GM18858 (cell line): Measurements from ENCODE around the gene KMT2C.
"Not testable (repeated sequence)": the region's sequence is repeated elsewhere in the genome, so short reads cannot be mapped to it uniquely, and the experiment has no call there.

Experiments used
- ATAC-seq: cut with Tn5 transposase; IDR thresholded peaks from one replicate; pipeline ENCODE4 v1.9.1; 2021; ENCODE audit not compliant: unreplicated experiment

The KMT2C gene

DNA sequence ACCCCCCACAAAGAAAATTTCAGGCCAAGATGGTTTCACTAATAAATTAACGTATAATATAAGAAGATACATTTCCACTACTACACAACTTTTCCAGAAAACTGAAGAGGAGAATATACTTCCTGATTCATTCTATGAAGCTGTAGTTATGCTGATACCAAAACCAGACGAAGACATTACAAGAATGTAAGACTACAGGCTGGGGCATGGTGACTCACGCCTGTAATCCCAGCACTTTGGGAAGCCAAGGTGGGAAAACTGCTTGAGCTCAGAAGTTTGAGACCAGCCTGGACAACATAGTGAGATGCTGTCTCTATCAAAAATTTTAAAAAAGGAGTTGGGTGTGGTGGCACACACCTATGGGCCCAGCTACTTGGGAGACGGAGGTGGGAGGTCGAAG is 201.4 kb downstream of the KMT2C start:
- not testable (repeated sequence) for ATAC-seq

DNA sequence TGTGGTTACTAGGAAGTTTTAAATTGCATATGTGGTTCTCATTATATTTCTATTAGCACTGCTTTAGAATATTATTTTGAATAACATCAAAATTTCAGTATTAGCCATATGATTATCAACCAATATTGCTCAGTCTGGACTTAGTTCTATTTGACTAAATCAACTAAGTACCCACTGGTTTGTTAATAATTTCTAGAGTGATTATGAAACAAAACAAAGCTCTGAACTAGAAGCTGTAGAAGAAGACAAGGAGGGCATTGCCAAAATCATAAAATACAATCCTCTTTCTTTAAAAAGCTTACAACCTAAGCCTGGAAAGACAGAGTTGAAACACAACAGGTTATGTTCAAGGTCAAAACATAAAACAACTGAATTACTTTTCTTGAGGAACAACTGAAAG is 204.7 kb downstream of the KMT2C start:
- no peak for ATAC-seq

DNA sequence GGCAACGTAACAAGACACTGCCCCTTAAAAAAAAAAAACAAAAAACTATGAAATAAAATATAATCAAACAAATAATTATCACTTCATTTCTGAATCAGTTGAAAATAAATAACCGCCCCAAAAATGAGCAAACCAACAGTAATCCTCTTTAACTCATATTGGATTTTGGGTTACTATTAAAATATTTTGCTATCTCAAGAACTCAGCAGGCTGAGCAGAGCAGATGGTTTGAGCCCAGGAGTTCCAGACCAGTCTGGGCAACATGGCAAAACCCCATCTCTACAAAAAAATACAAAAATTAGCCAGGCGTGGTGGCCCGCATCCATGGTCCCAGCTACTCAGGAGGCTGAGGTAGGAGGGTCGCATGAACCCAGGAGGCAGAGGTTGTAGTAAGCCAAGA is 216.2 kb downstream of the KMT2C start:
- not testable (repeated sequence) for ATAC-seq

DNA sequence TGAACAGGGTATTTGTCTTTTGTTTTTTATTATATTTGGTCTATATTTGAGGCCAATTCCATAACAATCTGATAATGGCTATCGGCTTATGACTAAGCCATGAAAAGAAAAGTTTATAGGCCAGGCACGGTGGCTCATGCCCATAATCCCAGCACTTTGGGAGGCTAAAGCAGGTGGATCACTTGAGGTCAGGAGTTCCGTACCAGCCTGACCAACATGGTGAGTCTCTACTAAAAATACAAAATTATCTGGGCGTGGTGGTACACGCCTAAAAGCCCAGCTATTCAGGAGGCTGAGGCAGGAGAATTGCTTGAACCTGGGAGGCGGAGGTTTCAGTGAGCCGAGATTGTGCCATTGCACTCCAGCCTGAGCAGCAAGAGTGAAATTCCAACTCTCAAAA is 227.0 kb downstream of the KMT2C start:
- ATAC-seq = not testable (repeated sequence)

DNA sequence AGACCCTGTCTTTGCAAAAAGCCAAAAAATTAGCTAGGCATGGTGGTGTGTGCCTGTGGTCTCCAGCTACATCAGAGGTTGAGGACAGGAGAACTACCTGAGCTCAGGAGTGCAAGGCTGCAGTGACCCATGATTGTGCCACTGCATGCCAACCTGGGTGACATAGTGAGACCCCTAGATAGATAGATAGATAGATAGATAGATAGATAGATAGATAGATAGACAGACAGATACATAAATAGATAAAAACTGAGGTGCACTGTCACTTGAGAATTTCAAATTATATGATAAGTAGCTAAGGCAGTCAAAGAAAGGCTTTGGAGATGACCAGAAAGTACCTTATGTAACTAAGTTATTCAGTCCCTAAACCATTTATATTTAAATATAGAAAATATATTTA is 231.4 kb downstream of the KMT2C start:
- ATAC-seq = not testable (repeated sequence)

DNA sequence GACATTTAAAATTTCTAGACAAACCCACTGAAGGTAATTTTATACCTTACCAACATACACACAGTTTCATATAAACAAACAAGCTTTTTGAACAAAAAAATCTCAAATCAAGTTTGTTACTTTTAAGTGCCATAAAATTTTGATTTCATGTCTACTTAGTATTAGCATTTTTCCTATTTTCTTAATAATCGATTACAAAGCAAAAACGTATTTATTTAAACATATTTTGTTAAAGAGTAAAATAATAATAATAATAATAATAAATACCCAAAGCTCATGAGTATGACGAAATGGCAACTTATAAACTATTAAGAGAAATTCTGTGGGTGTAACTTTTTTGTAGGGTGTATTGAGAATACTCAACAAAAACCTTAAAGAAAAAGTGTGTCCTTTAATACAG is 232.7 kb downstream of the KMT2C start:
- no peak for ATAC-seq

DNA sequence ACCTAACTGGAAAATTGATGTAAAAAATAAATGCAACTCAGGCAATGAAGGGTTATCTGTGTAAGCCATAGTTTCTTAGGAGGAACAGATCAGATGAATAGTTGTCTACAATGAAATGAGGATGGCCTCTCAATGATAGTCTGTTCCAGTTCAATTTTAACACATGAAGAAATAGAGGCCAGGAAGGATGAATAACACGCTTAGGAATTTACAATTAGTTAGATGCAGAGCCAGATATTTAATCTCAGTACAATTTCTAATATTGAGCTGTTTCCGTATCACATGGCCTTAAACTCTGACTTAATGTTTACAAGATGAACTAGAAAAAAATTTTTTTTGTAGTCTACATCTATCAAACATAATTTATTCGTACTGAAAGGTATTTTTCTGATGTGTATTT is 233.7 kb downstream of the KMT2C start:
- ATAC-seq = no peak

DNA sequence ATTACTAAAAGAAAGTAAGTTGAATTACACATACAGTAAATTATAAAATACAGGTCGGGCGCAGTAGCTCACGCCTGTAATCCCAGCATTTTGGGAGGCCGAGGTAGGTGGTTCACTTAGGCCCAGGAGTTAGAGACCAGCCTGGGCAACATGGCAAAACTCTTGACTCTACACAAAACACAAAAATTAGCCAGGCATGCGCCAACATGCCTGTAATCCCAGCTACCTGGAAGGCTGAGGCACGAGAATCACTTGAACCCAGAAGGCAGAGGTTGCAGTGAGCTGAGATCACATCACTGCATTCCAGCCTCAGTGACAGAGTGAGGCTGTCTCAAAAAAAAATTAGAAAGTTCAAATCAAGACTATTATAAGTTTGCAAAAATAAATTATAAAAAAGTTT is 235.4 kb downstream of the KMT2C start:
- ATAC-seq = no peak

DNA sequence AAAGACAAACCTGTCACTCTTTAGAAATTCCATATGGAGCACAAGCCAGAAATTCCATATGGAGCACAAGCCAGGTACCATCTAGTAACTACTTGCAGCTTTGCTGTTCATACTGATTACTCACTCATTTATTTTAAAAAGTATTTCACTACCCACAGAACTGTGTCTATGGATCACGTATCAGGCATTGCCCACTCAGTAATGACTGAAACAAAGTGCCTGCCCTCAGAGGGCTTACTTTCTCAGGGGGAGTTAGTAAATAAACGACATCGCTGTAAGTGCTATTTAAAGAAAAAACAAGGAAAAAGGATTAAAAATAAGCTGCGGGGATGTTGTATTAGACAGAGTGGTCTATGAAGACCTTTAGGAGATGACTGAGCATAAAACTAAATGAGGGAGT is 239.4 kb downstream of the KMT2C start:
- no peak for ATAC-seq

DNA sequence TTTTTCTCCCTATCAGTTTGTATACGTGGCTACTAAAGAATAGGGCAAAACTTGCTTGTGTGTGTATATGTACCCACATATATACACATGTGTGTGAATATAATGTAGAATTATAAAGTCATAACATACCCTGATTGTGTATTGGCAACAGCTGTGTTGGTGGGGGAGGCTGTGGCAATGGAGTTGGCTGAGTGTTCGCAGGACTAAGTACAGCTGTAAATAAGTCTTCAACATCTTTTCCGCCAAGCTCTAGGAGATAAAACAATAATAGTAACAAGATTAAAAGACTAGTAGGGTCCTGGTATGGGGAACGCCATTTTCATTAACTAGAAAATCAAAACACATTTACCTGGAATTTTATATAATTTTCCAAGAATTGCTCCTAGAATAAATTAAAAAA is 241.9 kb downstream of the KMT2C start:
- ATAC-seq = no peak

DNA sequence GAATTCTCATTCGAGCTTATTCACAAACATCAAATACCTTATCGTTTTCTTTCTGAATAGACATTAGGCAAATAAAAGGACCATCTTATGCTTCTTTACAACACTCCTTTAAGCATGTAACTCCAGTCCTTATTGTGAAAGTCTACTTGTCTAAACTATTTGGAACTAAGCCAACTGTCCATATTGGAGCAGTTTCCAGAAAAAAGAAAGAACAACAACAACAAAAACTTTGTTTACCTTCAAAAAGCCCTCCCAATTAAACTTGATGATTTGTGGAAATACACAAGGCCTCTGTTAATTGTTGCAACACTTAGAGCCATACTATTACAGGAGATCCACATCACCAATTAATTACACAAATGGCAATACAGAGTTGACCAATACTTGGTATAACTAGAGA is 246.7 kb downstream of the KMT2C start:
- no peak for ATAC-seq

DNA sequence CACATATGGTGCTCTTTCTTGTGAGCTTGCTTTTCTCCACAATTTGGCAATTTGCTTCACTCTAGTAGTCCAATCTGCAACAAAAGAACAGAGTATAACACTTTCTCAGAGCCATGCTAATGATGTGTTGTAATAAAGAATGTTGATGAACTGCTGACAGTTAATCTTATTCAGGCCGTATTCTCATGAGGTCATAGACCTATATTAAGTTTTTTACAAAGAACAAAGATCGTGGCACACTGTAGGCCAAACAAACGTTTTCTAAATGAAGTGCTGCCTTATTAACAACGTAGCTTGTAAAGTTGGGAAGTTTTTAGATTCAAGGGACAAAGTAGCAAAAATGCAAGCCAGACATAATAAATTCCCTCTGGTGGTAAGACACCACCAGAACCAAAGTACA is 250.2 kb downstream of the KMT2C start:
- no peak for ATAC-seq

DNA sequence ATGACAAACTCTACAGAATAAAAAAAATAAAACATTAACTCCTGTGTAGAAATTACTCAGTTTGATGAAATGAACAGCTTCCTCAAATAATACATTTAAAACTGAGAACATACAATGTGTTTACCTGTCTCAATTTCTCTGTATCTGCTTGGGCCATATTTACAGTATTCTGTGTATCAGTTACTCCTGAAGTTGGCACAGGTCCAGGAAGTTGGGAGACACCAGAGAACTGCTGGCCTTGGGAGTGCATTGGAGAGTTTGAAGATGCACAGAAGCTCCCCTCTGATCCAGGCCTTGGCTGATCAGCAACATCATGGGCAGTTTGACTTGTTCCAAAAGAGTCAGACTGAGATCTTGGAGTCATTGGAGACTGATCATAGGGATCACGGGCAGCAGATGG is 255.2 kb downstream of the KMT2C start:
- no peak for ATAC-seq

DNA sequence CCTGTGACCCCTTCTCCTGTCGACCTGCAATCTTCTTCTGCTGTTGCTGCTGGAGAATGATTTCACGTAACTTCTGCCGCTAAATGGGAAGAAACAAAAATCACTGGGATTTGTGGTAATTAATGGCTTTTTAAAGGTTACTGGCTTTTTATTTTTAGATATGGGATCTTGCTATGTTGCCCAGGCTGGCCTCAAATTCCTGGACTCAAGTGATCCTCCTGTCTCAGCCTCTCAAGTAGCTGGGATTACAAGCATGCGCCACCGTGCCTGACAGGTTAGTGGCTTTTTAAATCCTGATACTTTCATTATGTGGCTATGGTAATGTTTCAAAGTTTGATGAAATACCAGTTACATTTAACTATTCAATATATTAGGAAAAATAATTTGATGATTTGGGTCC is 255.8 kb downstream of the KMT2C start:
- ATAC-seq = no peak

DNA sequence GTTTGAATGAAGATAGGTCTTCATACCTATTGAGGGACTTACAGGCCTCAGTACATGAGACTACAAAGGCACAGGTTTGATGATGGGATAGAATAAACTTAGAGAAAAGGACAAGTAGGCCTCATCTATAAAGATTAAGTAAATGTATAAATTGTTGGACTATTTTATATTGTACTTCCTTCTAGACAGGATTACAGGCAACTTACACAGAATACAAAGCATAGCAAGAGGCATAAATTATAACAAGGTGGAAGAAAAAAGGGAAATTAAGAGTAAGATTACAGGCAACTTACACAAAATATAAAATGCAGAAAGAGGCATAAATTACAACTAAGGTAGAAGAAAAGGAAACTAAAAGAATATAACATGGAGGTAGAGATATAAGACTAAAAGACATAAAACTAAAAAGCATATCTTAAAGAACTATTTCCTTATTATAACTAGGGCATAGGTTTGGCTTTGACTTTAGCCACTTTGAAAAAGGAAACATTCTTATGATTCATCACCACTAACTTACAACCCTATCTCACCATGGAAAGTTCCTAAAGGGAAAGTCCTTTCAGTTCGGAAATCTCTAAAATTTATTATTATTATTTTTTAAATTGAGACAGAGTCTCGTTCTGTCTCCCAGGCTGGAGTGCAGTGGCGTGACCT is 257.3 kb downstream of the KMT2C start:
- ATAC-seq = no peak

DNA sequence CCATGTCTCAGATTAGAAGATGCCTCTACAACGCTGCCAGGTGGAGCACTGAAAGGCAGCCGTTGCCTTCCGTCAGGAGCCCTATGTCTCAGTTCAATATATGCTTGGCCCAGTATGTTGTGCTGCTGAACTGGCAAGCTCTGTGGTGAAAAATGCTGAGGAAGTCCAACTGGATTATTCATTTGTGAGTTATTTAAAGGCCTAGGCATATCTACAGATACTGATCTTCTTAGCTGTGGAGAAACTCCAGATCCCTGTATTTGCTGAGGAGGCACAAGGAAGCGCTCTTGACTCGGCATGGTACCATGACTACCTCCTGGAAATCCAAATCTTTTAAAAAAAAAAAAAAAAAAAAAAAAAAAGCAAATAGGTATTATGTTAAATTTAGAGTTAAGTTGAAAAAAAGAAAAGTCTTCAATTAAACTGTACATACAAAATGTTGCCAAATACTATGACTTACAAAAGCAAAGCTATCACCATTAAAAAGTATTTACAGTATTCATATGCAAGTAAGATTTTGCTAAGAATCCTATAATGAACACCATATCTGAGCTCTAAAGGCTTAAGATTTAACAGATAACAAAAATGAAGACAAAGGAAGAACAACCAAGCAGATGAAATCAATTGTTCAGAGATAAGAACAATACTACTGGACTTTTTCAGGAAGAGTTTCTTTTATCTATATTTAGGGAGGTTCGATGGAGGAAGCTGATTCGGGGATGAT is 258.0 kb downstream of the KMT2C start:
- ATAC-seq = no peak

DNA sequence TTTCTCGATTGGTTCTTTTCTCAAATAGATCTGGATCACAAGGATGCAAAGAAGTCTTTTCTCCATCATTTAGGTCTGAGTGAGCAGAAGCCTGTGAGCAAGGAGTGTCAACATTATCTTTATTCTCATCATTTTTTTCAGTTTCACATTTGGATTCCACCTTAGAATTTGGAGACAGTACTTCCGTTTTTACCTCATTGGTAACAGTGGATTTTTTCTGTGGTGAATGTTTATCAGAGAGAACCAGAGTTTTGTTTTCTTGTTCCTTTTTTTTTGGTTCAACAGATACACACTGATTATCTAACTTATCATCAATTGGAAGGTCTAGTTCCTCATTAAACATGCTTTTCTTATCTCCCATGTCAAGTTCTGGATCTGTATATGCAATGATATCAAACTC is 259.0 kb downstream of the KMT2C start:
- ATAC-seq = peak; percentile 85

DNA sequence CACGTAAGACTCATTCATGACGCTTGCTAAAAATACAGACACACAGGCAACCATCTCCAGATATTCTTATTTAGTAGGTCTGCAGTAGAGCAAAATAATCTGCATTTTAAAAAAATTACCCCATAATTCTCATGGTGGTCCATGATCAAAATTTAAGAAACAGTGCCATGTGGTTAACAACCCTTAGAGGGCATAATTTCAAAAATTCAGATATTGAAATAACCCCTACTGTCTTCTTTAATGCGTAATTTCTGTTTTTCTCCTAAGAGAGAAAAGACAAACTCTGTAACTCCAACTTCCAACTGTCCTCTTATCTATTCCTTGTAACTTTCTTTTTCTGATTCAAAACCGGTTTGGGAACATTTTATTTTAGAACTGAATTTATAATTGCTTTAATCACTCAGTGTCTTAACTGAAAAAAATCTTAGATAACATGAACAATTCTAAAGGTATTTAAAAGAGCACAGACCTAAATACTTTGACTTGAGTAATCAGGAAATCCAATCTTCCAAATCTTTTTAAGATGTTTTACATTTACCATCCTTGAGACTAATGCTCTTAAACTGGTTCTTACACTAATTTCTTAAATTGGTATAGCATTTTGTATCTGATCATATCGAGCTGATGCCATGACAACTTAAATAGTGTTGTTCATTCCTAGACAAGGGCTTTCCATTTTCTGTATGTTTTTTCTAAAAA is 262.3 kb downstream of the KMT2C start:
- ATAC-seq = no peak

DNA sequence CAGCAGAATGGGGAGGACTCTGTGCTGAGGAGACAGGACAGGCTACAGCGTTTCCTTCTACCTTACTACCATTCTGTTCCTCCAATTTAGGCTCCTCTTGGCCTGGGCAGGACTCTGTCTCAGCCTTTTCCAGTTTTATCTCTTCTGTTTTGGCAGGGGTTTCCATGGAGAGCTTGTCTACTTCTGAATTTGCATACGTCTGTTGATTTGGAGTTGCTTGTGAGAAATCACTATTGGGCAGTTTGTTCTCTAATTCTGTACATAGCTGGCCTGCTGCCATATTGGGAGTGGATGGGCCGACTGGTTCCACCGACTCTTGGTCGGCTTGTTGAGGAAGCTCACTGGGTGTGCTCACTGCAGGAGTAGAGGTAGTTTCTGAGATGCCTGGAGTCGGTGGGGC is 273.5 kb downstream of the KMT2C start:
- ATAC-seq = no peak

DNA sequence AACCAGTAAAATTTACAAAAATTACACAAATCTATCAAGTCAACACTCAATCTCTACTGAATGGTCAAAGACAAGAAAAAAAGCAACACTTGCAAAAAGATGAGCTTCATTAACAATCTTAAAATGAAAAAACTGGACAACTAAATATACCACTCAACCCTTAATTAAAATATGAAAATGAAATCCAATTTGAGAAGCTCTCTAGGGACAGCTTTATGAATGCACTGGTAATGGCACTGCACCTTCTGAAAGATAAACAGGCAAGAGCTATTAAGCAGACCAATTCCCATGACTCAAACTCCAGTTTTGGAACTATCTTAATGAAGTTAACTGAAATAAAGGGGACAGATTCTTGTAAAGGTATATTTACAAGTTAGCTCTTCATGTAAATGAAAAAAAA is 274.6 kb downstream of the KMT2C start:
- no peak for ATAC-seq

DNA sequence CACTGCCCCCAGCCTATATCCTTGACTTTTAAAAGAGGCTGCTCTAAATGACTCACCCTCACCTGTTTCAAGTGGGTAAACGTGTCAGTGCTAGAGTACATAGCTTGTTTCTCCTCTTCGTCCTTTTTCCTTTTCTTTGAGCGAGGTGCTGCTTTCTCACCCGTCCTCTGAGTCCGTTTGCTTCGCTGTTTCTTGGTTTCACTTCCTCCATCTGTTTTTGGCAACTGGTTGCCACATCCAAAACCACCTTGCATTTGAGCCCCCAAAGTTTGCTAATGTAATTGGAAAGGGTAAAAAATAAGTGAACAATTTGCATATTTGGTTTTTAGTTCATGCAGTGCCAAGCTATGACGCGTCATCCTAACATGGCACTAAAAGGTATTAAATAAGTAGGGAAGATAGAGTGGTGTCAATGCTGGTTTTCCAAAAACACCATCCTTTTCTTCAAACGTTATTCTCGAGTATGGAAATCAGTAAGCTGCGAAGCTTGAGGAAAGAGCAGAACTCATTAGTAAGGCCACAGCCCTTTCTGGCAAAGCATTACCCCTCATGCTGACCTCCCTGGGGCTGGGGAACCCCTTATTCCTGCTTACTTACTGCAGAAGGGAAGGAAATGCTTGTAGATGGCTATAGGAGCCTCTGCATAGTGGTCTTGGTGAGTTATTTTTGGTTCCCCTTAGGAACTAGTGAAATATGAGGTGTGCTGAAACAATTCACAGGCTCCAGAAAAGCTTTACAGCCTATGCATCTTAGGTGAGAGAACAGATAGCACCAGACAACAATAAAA is 276.8 kb downstream of the KMT2C start:
- peak; percentile 88 for ATAC-seq

DNA sequence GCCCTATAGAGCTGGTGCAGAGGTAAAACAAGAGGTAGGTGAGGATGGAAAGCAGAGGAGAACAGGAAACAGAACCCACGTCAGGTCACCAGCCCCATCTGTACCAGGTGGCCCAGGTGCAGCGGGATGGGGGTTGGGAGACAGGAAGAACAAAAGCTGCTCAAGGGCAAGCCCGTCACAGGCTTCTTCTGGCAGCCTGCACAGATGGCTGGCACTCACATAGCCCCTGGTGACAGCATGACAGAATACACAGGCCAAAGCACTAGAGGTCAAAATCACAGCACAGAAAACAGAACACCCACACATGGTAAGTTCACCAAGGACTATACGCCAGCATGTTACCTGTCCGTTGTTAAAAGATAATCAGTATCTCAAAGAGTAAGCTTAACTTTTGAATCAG is 283.5 kb downstream of the KMT2C start:
- no peak for ATAC-seq
